IgD-negative memory B cell (primary cell): ENCODE measurements around the gene NOM1. TPM values are rescaled to one million over a fixed set of nuclear protein-coding genes. Genes with fewer than 3 reads are reported as not detected.
"Not testable (repeated sequence)": the region's sequence is repeated elsewhere in the genome, so short reads cannot be mapped to it uniquely, and the experiment has no call there.

Source experiments
- H3K27ac Mint-ChIP-seq, 3 donors: one replicate each; pipeline ENCODE4 v1.8.0; 2020 to 2022; ENCODE audit warnings: mild to moderate bottlenecking in 3 of 3, mixed read lengths in 3 of 3, moderate library complexity in 1 of 3
- H3K27me3 Mint-ChIP-seq: one replicate; pipeline ENCODE4 v1.8.0; 2021; ENCODE audit warnings: mixed read lengths
- H3K36me3 Mint-ChIP-seq: one replicate; pipeline ENCODE4 v1.8.0; 2020; ENCODE audit warnings: mild to moderate bottlenecking, mixed read lengths
- H3K4me1 Mint-ChIP-seq, 3 donors: one replicate each; pipeline ENCODE4 v1.8.0; 2020 to 2022; ENCODE audit warnings: mixed read lengths in 3 of 3, mild to moderate bottlenecking in 1 of 3
- H3K4me3 Mint-ChIP-seq, 4 donors: one replicate each; pipeline ENCODE4 v1.8.0; 2020 to 2022; ENCODE audit warnings: mild to moderate bottlenecking in 4 of 4, mixed read lengths in 4 of 4, moderate library complexity in 3 of 4
- H3K9me3 Mint-ChIP-seq, 3 donors: one replicate each; pipeline ENCODE4 v1.8.0; 2020 to 2021; ENCODE audit warnings: mixed read lengths in 3 of 3, mild to moderate bottlenecking in 1 of 3
- polyA plus RNA-seq: library from polyadenylated mRNA; unstranded; fragments of 300-500 nt; fragmentation: Illumina TruSeq; gene quantifications from one replicate; pipeline ENCODE4 v1.2.3, GENCODE V29; 2021

NOM1 gene
- polyA plus RNA-seq, 1 donor from 2014 or later = 9.4 TPM

- not testable (repeated sequence) for H3K9me3 Mint-ChIP-seq, H3K36me3 Mint-ChIP-seq
- peaks cover 16 to 18% (median 17%) of the 10 kb centered on the region in 3 donors for H3K4me1 Mint-ChIP-seq
These were observed 3.7 kb downstream of the NOM1 start for GRCh38 chr7:156953215-156953614.

GRCh38 chr7:156954941-156955340 is 5.4 kb downstream of the NOM1 start:
- Mint-ChIP-seq H3K4me1 (peaks cover 16 to 18% (median 17%) of the 10 kb centered on the region in 3 donors), H3K27me3 (no peaks in the 10 kb centered on the region), H3K4me3 (no peak overlapping the region), H3K36me3 (no peaks in the 10 kb centered on the region), H3K9me3 (no peaks in the 10 kb centered on the region), H3K27ac (peak overlapping the region in 1 of 3 donors; percentile 45)

More at GRCh38 chr7:156953215-156953614, 3.7 kb downstream of the NOM1 start:
- not testable (repeated sequence) for H3K27me3 Mint-ChIP-seq, H3K27ac Mint-ChIP-seq
- H3K4me3 Mint-ChIP-seq = peak overlapping the region in 1 of 4 donors; percentile 81

GRCh38 chr7:156956727-156957126 is 7.2 kb downstream of the NOM1 start:
- Mint-ChIP-seq H3K27ac (no peak overlapping the region), H3K4me1 (peaks cover 3 to 5% (median 5%) of the 10 kb centered on the region in 3 donors), H3K9me3 (no peaks in the 10 kb centered on the region), H3K4me3 (no peak overlapping the region), H3K36me3 (no peaks in the 10 kb centered on the region), H3K27me3 (no peaks in the 10 kb centered on the region)

GRCh38 chr7:156962145-156962544 is 12.6 kb downstream of the NOM1 start:
- Mint-ChIP-seq H3K4me1 (peaks cover 0 to 2% (median 0%) of the 10 kb centered on the region in 3 donors), H3K27ac (no peak overlapping the region)

GRCh38 chr7:156962897-156963296 is 13.4 kb downstream of the NOM1 start:
- H3K27ac Mint-ChIP-seq = no peak overlapping the region
- no peak overlapping the region for H3K4me3 Mint-ChIP-seq
- H3K9me3 Mint-ChIP-seq = no peaks in the 10 kb centered on the region
- no peaks in the 10 kb centered on the region for H3K27me3 Mint-ChIP-seq
- H3K4me1 Mint-ChIP-seq = peaks cover 0 to 2% (median 0%) of the 10 kb centered on the region in 3 donors
- peaks cover 2% of the 10 kb centered on the region for H3K36me3 Mint-ChIP-seq

More at GRCh38 chr7:156962145-156962544, 12.6 kb downstream of the NOM1 start:
- Mint-ChIP-seq H3K27me3 (no peaks in the 10 kb centered on the region), H3K9me3 (no peaks in the 10 kb centered on the region), H3K36me3 (peaks cover 2% of the 10 kb centered on the region), H3K4me3 (no peak overlapping the region)

- Mint-ChIP-seq H3K27ac (no peak overlapping the region), H3K36me3 (peaks cover 2% of the 10 kb centered on the region)
These were observed 14.0 kb downstream of the NOM1 start for GRCh38 chr7:156963472-156963871.

GRCh38 chr7:156964971-156965370 is 15.5 kb downstream of the NOM1 start:
- H3K4me1 Mint-ChIP-seq = peaks cover 0 to 2% (median 0%) of the 10 kb centered on the region in 3 donors
- no peak overlapping the region for H3K27ac Mint-ChIP-seq
- peaks cover 2% of the 10 kb centered on the region for H3K36me3 Mint-ChIP-seq
- no peaks in the 10 kb centered on the region for H3K9me3 Mint-ChIP-seq
- no peaks in the 10 kb centered on the region for H3K27me3 Mint-ChIP-seq
- H3K4me3 Mint-ChIP-seq = no peak overlapping the region

More at GRCh38 chr7:156963472-156963871, 14.0 kb downstream of the NOM1 start:
- Mint-ChIP-seq H3K4me1 (peaks cover 0 to 2% (median 0%) of the 10 kb centered on the region in 3 donors), H3K9me3 (no peaks in the 10 kb centered on the region), H3K4me3 (no peak overlapping the region), H3K27me3 (no peaks in the 10 kb centered on the region)

GRCh38 chr7:156966387-156966786 is 16.9 kb downstream of the NOM1 start:
- Mint-ChIP-seq H3K36me3 (peaks cover 2% of the 10 kb centered on the region), H3K27ac (no peak overlapping the region), H3K9me3 (no peaks in the 10 kb centered on the region), H3K4me1 (no peaks in the 10 kb centered on the region), H3K4me3 (no peak overlapping the region), H3K27me3 (no peaks in the 10 kb centered on the region)

- Mint-ChIP-seq H3K4me1 (no peaks in the 10 kb centered on the region), H3K27me3 (no peaks in the 10 kb centered on the region), H3K4me3 (no peak overlapping the region), H3K9me3 (no peaks in the 10 kb centered on the region), H3K27ac (no peak overlapping the region), H3K36me3 (peaks cover 2% of the 10 kb centered on the region)
These were observed 18.7 kb downstream of the NOM1 start for GRCh38 chr7:156968183-156968582.

- no peaks in the 10 kb centered on the region for H3K27me3 Mint-ChIP-seq
- H3K36me3 Mint-ChIP-seq = peaks cover 5% of the 10 kb centered on the region
- H3K4me1 Mint-ChIP-seq = no peaks in the 10 kb centered on the region
- no peak overlapping the region for H3K27ac Mint-ChIP-seq
- H3K4me3 Mint-ChIP-seq = no peak overlapping the region
- H3K9me3 Mint-ChIP-seq = no peaks in the 10 kb centered on the region
These were observed 20.5 kb downstream of the NOM1 start for GRCh38 chr7:156969972-156970420.

GRCh38 chr7:156975620-156976019 is 26.1 kb downstream of the NOM1 start:
- H3K4me1 Mint-ChIP-seq = peaks cover 0 to 5% (median 0%) of the 10 kb centered on the region in 3 donors
- peaks cover 3% of the 10 kb centered on the region for H3K36me3 Mint-ChIP-seq
- H3K27me3 Mint-ChIP-seq = no peaks in the 10 kb centered on the region

GRCh38 chr7:156979007-156979606 is 29.6 kb downstream of the NOM1 start:
- H3K27ac Mint-ChIP-seq = peak overlapping the region in 1 of 3 donors; percentile 71
- no peak overlapping the region for H3K4me3 Mint-ChIP-seq
- H3K9me3 Mint-ChIP-seq = peaks cover 0 to 6% (median 3%) of the 10 kb centered on the region in 3 donors
- no peaks in the 10 kb centered on the region for H3K27me3 Mint-ChIP-seq
- peaks cover 0 to 5% (median 0%) of the 10 kb centered on the region in 3 donors for H3K4me1 Mint-ChIP-seq
- peaks cover 3% of the 10 kb centered on the region for H3K36me3 Mint-ChIP-seq

More at GRCh38 chr7:156975620-156976019, 26.1 kb downstream of the NOM1 start:
- Mint-ChIP-seq H3K27ac (no peak overlapping the region), H3K4me3 (no peak overlapping the region), H3K9me3 (peaks cover 0 to 6% (median 3%) of the 10 kb centered on the region in 3 donors)

GRCh38 chr7:156979711-156980110 is 30.2 kb downstream of the NOM1 start:
- H3K36me3 Mint-ChIP-seq = no peaks in the 10 kb centered on the region
- H3K4me1 Mint-ChIP-seq = peaks cover 0 to 5% (median 0%) of the 10 kb centered on the region in 3 donors
- H3K4me3 Mint-ChIP-seq = no peak overlapping the region
- H3K27ac Mint-ChIP-seq = no peak overlapping the region
- H3K9me3 Mint-ChIP-seq = peaks cover 0 to 6% (median 3%) of the 10 kb centered on the region in 3 donors
- H3K27me3 Mint-ChIP-seq = no peaks in the 10 kb centered on the region

- H3K27ac Mint-ChIP-seq = no peak overlapping the region
- H3K27me3 Mint-ChIP-seq = no peaks in the 10 kb centered on the region
- H3K4me1 Mint-ChIP-seq = no peaks in the 10 kb centered on the region
- H3K4me3 Mint-ChIP-seq = no peak overlapping the region
- H3K36me3 Mint-ChIP-seq = no peaks in the 10 kb centered on the region
- H3K9me3 Mint-ChIP-seq = peaks cover 0 to 3% (median 3%) of the 10 kb centered on the region in 3 donors
These were observed 34.8 kb downstream of the NOM1 start for GRCh38 chr7:156984174-156984891.

- no peak overlapping the region for H3K27ac Mint-ChIP-seq
- no peaks in the 10 kb centered on the region for H3K9me3 Mint-ChIP-seq
- no peaks in the 10 kb centered on the region for H3K4me1 Mint-ChIP-seq
- no peaks in the 10 kb centered on the region for H3K36me3 Mint-ChIP-seq
- no peak overlapping the region for H3K4me3 Mint-ChIP-seq
- H3K27me3 Mint-ChIP-seq = no peaks in the 10 kb centered on the region
These were observed 35.8 kb downstream of the NOM1 start for GRCh38 chr7:156985101-156985992.
